Measurements from ENCODE around the gene GPATCH8. TPM values are rescaled to one million over a fixed set of nuclear protein-coding genes. Genes with fewer than 3 reads are reported as not detected.

The GPATCH8 gene
- total RNA-seq, 1 donor from 2014 or later = 51.5 TPM

GRCh38 chr17:44385287-44386181, 117.7 kb downstream of the GPATCH8 start:
- Mint-ChIP-seq H3K27ac (no peak overlapping the region), H3K36me3 (no peaks in the 10 kb centered on the region), H3K4me1 (ENCODE audit: unreplicated experiment) (peaks cover 10% of the 10 kb centered on the region), H3K27me3 (peaks cover 40% of the 10 kb centered on the region), H3K4me3 (peak overlapping the region; percentile 86), H3K9me3 (no peaks in the 10 kb centered on the region)
- TF ChIP-seq CTCF (conservative IDR thresholded peaks at IDR 0.05) = peak; percentile 39
- DNase-seq (ENCODE audit: extremely low spot score, unreplicated experiment) = peak; percentile 89

- H3K4me3 Mint-ChIP-seq = peak overlapping the region; percentile 86
Measured at GRCh38 chr17:44384823-44385286, 118.4 kb downstream of the GPATCH8 start.

GRCh38 chr17:44384281-44384822, 118.9 kb downstream of the GPATCH8 start:
- no peaks in the 10 kb centered on the region for H3K9me3 Mint-ChIP-seq
- H3K27ac Mint-ChIP-seq = no peak overlapping the region
- H3K4me1 Mint-ChIP-seq (ENCODE audit: unreplicated experiment) = peaks cover 6% of the 10 kb centered on the region
- no peak for TF ChIP-seq CTCF (conservative IDR thresholded peaks at IDR 0.05)
- H3K27me3 Mint-ChIP-seq = peaks cover 35% of the 10 kb centered on the region
- no peak for DNase-seq (ENCODE audit: extremely low spot score, unreplicated experiment)
- no peaks in the 10 kb centered on the region for H3K36me3 Mint-ChIP-seq
- H3K4me3 Mint-ChIP-seq = peak overlapping the region; percentile 86

More at GRCh38 chr17:44384823-44385286, 118.4 kb downstream of the GPATCH8 start:
- H3K36me3 Mint-ChIP-seq = no peaks in the 10 kb centered on the region
- no peak for TF ChIP-seq CTCF (conservative IDR thresholded peaks at IDR 0.05)
- H3K4me1 Mint-ChIP-seq (ENCODE audit: unreplicated experiment) = peaks cover 10% of the 10 kb centered on the region
- H3K27ac Mint-ChIP-seq = no peak overlapping the region
- DNase-seq (ENCODE audit: extremely low spot score, unreplicated experiment) = no peak
- H3K9me3 Mint-ChIP-seq = no peaks in the 10 kb centered on the region
- peaks cover 40% of the 10 kb centered on the region for H3K27me3 Mint-ChIP-seq

- Mint-ChIP-seq H3K27me3 (peaks cover 35% of the 10 kb centered on the region), H3K36me3 (no peaks in the 10 kb centered on the region), H3K4me3 (no peak overlapping the region), H3K9me3 (no peaks in the 10 kb centered on the region), H3K27ac (no peak overlapping the region), H3K4me1 (ENCODE audit: unreplicated experiment) (peaks cover 5% of the 10 kb centered on the region)
- DNase-seq (ENCODE audit: extremely low spot score, unreplicated experiment) = no peak
- no peak for TF ChIP-seq CTCF (conservative IDR thresholded peaks at IDR 0.05)
Measured at GRCh38 chr17:44383861-44384260, 119.3 kb downstream of the GPATCH8 start.

GRCh38 chr17:44383363-44383762, 119.8 kb downstream of the GPATCH8 start:
- TF ChIP-seq CTCF (conservative IDR thresholded peaks at IDR 0.05) = no peak
- Mint-ChIP-seq H3K4me1 (ENCODE audit: unreplicated experiment) (peaks cover 5% of the 10 kb centered on the region), H3K36me3 (no peaks in the 10 kb centered on the region), H3K27ac (no peak overlapping the region), H3K9me3 (no peaks in the 10 kb centered on the region), H3K27me3 (peaks cover 37% of the 10 kb centered on the region), H3K4me3 (no peak overlapping the region)
- DNase-seq (ENCODE audit: extremely low spot score, unreplicated experiment) = no peak
